ENCODE data around the gene HM13. TPM values are rescaled to one million over a fixed set of nuclear protein-coding genes. Genes with fewer than 3 reads are reported as not detected.

Gene HM13
- total and polyA plus RNA-seq, 2 donors (not counting 1 experiment from before 2014, with no cell fraction given) = 73.2 to 85.1 TPM

DNA sequence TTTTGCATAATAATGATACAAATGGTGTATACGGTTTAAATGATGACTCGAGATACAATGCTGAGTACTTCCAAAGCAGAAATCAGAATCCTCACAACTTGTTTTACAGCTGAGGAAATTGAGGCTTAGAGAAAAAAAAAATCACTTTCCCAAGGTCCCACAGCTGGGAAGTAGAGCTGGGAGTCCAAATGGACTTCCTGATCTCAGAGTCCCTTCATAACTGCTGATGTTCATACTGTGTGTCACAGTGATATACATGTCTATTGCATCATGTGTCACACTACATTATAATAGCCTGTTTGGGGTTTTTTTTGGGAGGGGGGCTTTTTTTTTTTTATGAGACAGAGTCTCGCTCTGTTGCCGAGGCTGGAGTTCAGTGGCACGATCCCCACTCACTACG, 8.5 kb downstream of the HM13 start:
- Mint-ChIP-seq H3K27me3 (no peaks in the 10 kb centered on the region), H3K4me3 (no peak overlapping the region), H3K9me3 (ENCODE audit: insufficient read depth) (no peaks in the 10 kb centered on the region), H3K4me1 (peaks cover 19% of the 10 kb centered on the region), H3K27ac (no peak overlapping the region)
- CTCF ChIA-PET = no interaction called here
- POLR2A ChIA-PET = no interaction called here
- H3K27me3 ChIP-seq (replicated peaks in 1 of 4; ENCODE audit: control extremely low read depth in 1 of 4, control insufficient read depth in 3 of 4, insufficient read depth in 4 of 4, low read length in 3 of 4) = no peaks in the 10 kb centered on the region
- no peak overlapping the region for H3K27ac ChIP-seq (ENCODE audit: low read length in 2 of 2)
- WGBS (ENCODE audit: insufficient coverage) = no CpG with 5 or more reads among the region's 6 CpGs
- peaks cover 0 to 17% of the 10 kb centered on the region in 2 experiments for H3K36me3 ChIP-seq (replicated peaks in 1 of 2; ENCODE audit: control extremely low read depth in 1 of 2, control insufficient read depth in 1 of 2, extremely low read depth in 1 of 2, insufficient read depth in 2 of 2, low read length in 1 of 2)
- no peaks in the 10 kb centered on the region for H3K9me3 ChIP-seq (ENCODE audit: control extremely low read depth in 1 of 3, control insufficient read depth in 2 of 3, insufficient read depth in 1 of 3, low read length in 2 of 3)
- DNase-seq (no peak), ATAC-seq (ENCODE audit: low read depth) (no peak)
- H4K20me1 ChIP-seq (ENCODE audit: control insufficient read depth, insufficient read depth, low read length, poor library complexity, severe bottlenecking) = peaks cover 42% of the 10 kb centered on the region
- TF ChIP-seq EZH2 (IDR thresholded peaks at IDR 0.05; ENCODE audit: borderline replicate concordance, insufficient read depth, low read depth, low read length, poor library complexity, severe bottlenecking) = no peak
- TF ChIP-seq CTCF (IDR thresholded peaks at IDR 0.05) = no peak
- H3K9ac ChIP-seq (ENCODE audit: low read length) = no peak overlapping the region
- no peak overlapping the region for H3K4me2 ChIP-seq (replicated peaks; ENCODE audit: low read depth, low read length, poor library complexity, severe bottlenecking)
- intact Hi-C loops (cut with micrococcal nuclease) = no loop called here
- peaks cover 62% of the 10 kb centered on the region for H3K79me2 ChIP-seq (ENCODE audit: control insufficient read depth, insufficient read depth, low read length)
- H2AFZ ChIP-seq (ENCODE audit: insufficient read depth, low read depth, low read length, poor library complexity, severe bottlenecking) = no peak overlapping the region
- H3K4me3 ChIP-seq (ENCODE audit: control extremely low read depth in 1 of 5, extremely low read depth in 1 of 5, insufficient read depth in 1 of 5, low read depth in 2 of 5, low read length in 4 of 5) = no peak overlapping the region
- H3K4me1 ChIP-seq (ENCODE audit: control insufficient read depth in 2 of 2, insufficient read depth in 2 of 2, low read length in 2 of 2) = peaks cover 0 to 4% of the 10 kb centered on the region in 2 donors

GRCh38 chr20:31523361-31524283, 9.4 kb downstream of the HM13 start:
- no peaks in the 10 kb centered on the region for H3K9me3 ChIP-seq (ENCODE audit: control extremely low read depth in 1 of 3, control insufficient read depth in 2 of 3, insufficient read depth in 1 of 3, low read length in 2 of 3)
- no peak overlapping the region for H3K4me3 ChIP-seq (ENCODE audit: control extremely low read depth in 1 of 5, extremely low read depth in 1 of 5, insufficient read depth in 1 of 5, low read depth in 2 of 5, low read length in 4 of 5)
- no peaks in the 10 kb centered on the region for H3K27me3 ChIP-seq (replicated peaks in 1 of 4; ENCODE audit: control extremely low read depth in 1 of 4, control insufficient read depth in 3 of 4, insufficient read depth in 4 of 4, low read length in 3 of 4)
- peaks cover 0 to 4% of the 10 kb centered on the region in 2 donors for H3K4me1 ChIP-seq (ENCODE audit: control insufficient read depth in 2 of 2, insufficient read depth in 2 of 2, low read length in 2 of 2)
- H4K20me1 ChIP-seq (ENCODE audit: control insufficient read depth, insufficient read depth, low read length, poor library complexity, severe bottlenecking) = peaks cover 39% of the 10 kb centered on the region
- TF ChIP-seq EZH2 (IDR thresholded peaks at IDR 0.05; ENCODE audit: borderline replicate concordance, insufficient read depth, low read depth, low read length, poor library complexity, severe bottlenecking) (no peak), CTCF (IDR thresholded peaks at IDR 0.05) (no peak)
- no peak overlapping the region for H2AFZ ChIP-seq (ENCODE audit: insufficient read depth, low read depth, low read length, poor library complexity, severe bottlenecking)
- Mint-ChIP-seq H3K27me3 (no peaks in the 10 kb centered on the region), H3K9me3 (ENCODE audit: insufficient read depth) (no peaks in the 10 kb centered on the region), H3K4me1 (peaks cover 19% of the 10 kb centered on the region), H3K27ac (no peak overlapping the region), H3K4me3 (no peak overlapping the region)
- ChIA-PET POLR2A (no interaction called here), CTCF (no interaction called here)
- DNase-seq = no peak
- ATAC-seq (ENCODE audit: low read depth) = no peak
- 83% methylated on average over 2 of the region's 8 CpGs for WGBS (ENCODE audit: insufficient coverage)
- peaks cover 0 to 20% of the 10 kb centered on the region in 2 experiments for H3K36me3 ChIP-seq (replicated peaks in 1 of 2; ENCODE audit: control extremely low read depth in 1 of 2, control insufficient read depth in 1 of 2, extremely low read depth in 1 of 2, insufficient read depth in 2 of 2, low read length in 1 of 2)
- intact Hi-C loops (cut with micrococcal nuclease) = no loop called here
- no peak overlapping the region for H3K4me2 ChIP-seq (replicated peaks; ENCODE audit: low read depth, low read length, poor library complexity, severe bottlenecking)
- H3K79me2 ChIP-seq (ENCODE audit: control insufficient read depth, insufficient read depth, low read length) = peaks cover 64% of the 10 kb centered on the region
- no peak overlapping the region for H3K9ac ChIP-seq (ENCODE audit: low read length)
- H3K27ac ChIP-seq (ENCODE audit: low read length in 2 of 2) = no peak overlapping the region
